ENCODE data around the gene SORCS2.

GRCh38 chr4:7675612-7676320 lies 483.4 kb downstream of the SORCS2 start:
- no peak for TF ChIP-seq CTCF (optimal IDR thresholded peaks at IDR 0.05 in 1 of 3, IDR thresholded peaks at IDR 0.05 in 1 of 3, conservative IDR thresholded peaks at IDR 0.05 in 1 of 3; ENCODE audit: extremely low read depth in 1 of 3, insufficient read depth in 2 of 3, low read length in 3 of 3)
- TF ChIP-seq EZH2 (IDR thresholded peaks at IDR 0.05; ENCODE audit: low read length) = no peak

Measured in keratinocyte (primary cell).